Esophagus muscularis mucosa (tissue), 4 donors: ENCODE data around the gene NFKB2. TPM values are rescaled to one million over a fixed set of nuclear protein-coding genes. Genes with fewer than 3 reads are reported as not detected.

Experiments
- DNase-seq: peaks from one replicate; pipeline ENCODE4 v3.0.0-alpha.2; 2017; ENCODE audit errors: extremely low spot score
- H3K27ac ChIP-seq, 4 donors: fragments of 200-600 bp; sonication (generic); replicated peaks in 1 of 4; 1 replicate in 3 of 4; 2 replicates in 1 of 4; pipeline ENCODE4 v1.5.1; 2016 to 2019; ENCODE audit warnings: mild to moderate bottlenecking in 1 of 4
- H3K27me3 ChIP-seq, 4 donors: fragments of 200-600 bp; sonication (generic); one replicate each; pipeline versions ENCODE4 v1.5.1 to v1.6.0; 2016 to 2019
- H3K36me3 ChIP-seq, 4 donors: fragments of 200-600 bp; sonication (generic); one replicate each; pipeline ENCODE4 v1.5.1; 2016 to 2019
- H3K4me1 ChIP-seq, 4 donors: fragments of 200-600 bp; sonication (generic); one replicate each; pipeline ENCODE4 v1.5.1; 2016 to 2019
- H3K4me3 ChIP-seq, 4 donors: fragments of 200-600 bp; sonication (generic); 1 replicate in 2 of 4; 2 replicates in 2 of 4; pipeline ENCODE4 v1.5.1; 2016 to 2019; ENCODE audit warnings: mild to moderate bottlenecking in 4 of 4, moderate library complexity in 1 of 4
- H3K9me3 ChIP-seq, 4 donors: fragments of 200-600 bp; sonication (generic); 1 replicate in 3 of 4; 2 replicates in 1 of 4; pipeline ENCODE4 v1.5.1; 2016 to 2019
- EP300 ChIP-seq: sonication (generic); formaldehyde crosslinking; IDR thresholded peaks from one replicate; pipeline ENCODE4 v1.6.1; 2017; ENCODE audit warnings: antibody characterized with exemption
- POLR2A ChIP-seq: fragments of 450-650 bp; IDR thresholded peaks from one replicate; pipeline ENCODE4 v1.6.1; 2017; ENCODE audit warnings: antibody characterized with exemption, moderate library complexity, mild to moderate bottlenecking, low read depth
- POLR2AphosphoS5 ChIP-seq, 2 donors: sonication (generic); formaldehyde crosslinking; IDR thresholded peaks; one replicate each; pipeline ENCODE4 v1.6.1; 2017; ENCODE audit warnings: antibody characterized with exemption in 2 of 2
- WGBS: methylation state at CpG from one replicate; pipeline ENCODE4 v1.1.5; 2018; 5-methylcytosine and 5-hydroxymethylcytosine counted together
- intact Hi-C: fragments of 100-400 bp; cut with DNase I; formaldehyde crosslinking; loops from one replicate; pipeline ENCODE4 v1.15.1; 2023
- small RNA-seq, 3 donors: library from RNA; depleted of rRNA; stranded (forward); fragments of <200 nt; gene quantifications; one replicate each; pipeline ENCODE3, GENCODE V24; 2016
- total RNA-seq, 4 donors: library from RNA; depleted of rRNA; stranded (reverse); fragments of >200 nt; gene quantifications; one replicate each; pipeline versions ENCODE4 v1.1.0 to v1.2.1, GENCODE V29; 2016
- TF ChIP-seq, protein P1 (sequence below), 3 experiments: fragments of 200-600 bp in 2 of 3; fragments of 450-650 bp in 1 of 3; sonication (generic) in 2 of 3; IDR thresholded peaks; one replicate each; pipeline ENCODE4 v1.5.1; 2017 to 2019; ENCODE audit warnings: antibody characterized with exemption in 3 of 3, mild to moderate bottlenecking in 2 of 3, moderate library complexity in 1 of 3

NFKB2 gene
- total RNA-seq, 4 donors from 2014 or later = 18.7 to 47.0 (median 41.2) TPM

DNA sequence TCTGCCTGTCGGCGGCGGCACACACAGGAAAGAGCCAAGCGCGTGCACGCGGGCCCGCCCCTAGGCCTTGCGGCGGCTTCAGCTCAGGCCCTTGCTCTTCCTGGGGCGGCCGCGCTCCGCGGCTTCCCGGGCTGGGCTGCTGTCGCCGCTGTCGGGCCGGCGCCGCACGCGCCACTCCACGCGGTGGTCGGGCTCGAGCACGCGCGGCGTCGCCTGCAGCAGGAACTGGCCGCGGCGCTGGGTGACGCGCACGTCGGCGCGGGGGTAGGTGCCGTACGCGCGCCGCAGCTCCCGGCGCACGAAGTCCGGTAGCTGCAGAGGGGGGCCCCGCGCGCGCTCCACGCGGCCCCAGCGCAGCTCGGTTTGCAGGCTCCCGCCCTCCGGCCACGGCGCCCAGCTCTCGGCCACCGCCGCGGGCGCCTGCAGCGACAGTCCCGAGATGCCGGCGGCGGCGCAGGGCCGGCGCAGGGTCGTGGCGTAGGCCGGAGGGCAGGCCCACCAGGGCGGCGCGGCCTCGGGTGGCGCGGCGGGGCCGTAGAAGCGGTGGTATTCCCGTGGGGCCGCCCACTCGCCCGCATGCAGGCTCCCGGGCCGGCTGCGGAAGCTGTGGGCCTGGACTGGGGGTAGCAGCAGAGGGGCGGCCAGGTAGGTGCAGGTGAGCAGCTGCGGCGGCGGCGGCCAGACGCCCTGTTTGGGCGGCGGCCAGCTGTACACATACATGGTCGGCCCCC, 55.0 kb downstream of the NFKB2 start:
- no peaks in the 10 kb centered on the region for H3K27me3 ChIP-seq
- peaks cover 5 to 32% (median 21%) of the 10 kb centered on the region in 4 donors for H3K4me1 ChIP-seq
- H3K27ac ChIP-seq = peak overlapping the region; percentile 80 to 90 (median 86)
- intact Hi-C loops = no loop called here
- no peak for DNase-seq
- TF ChIP-seq EP300 = no peak
- TF ChIP-seq, protein P1, sequence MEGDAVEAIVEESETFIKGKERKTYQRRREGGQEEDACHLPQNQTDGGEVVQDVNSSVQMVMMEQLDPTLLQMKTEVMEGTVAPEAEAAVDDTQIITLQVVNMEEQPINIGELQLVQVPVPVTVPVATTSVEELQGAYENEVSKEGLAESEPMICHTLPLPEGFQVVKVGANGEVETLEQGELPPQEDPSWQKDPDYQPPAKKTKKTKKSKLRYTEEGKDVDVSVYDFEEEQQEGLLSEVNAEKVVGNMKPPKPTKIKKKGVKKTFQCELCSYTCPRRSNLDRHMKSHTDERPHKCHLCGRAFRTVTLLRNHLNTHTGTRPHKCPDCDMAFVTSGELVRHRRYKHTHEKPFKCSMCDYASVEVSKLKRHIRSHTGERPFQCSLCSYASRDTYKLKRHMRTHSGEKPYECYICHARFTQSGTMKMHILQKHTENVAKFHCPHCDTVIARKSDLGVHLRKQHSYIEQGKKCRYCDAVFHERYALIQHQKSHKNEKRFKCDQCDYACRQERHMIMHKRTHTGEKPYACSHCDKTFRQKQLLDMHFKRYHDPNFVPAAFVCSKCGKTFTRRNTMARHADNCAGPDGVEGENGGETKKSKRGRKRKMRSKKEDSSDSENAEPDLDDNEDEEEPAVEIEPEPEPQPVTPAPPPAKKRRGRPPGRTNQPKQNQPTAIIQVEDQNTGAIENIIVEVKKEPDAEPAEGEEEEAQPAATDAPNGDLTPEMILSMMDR (IDR thresholded peaks at IDR 0.05) = no peak
- no peak for TF ChIP-seq POLR2A
- TF ChIP-seq POLR2AphosphoS5 (IDR thresholded peaks at IDR 0.05) = peak in 1 of 2 donors; percentile 54
- WGBS = under 1% methylated on average over 22 of the region's 104 CpGs
- no peaks in the 10 kb centered on the region for H3K9me3 ChIP-seq
- peak overlapping the region; percentile 73 to 88 (median 80) for H3K4me3 ChIP-seq
- H3K36me3 ChIP-seq = peaks cover 0 to 10% (median 0%) of the 10 kb centered on the region in 4 donors

GRCh38 chr10:102451105-102451969, 55.8 kb downstream of the NFKB2 start, which contains the start of gene C10orf95:
C10orf95 (minus strand) TSS chr10:102451543; CDS start chr10:102451093, 450 bp downstream.
- Histone ChIP-seq H3K27ac (peak within 1 kb of the TSS; percentile 80 to 90 (median 86)), H3K4me3 (peak within 1 kb of the TSS; percentile 73 to 88 (median 80)), H3K4me1 (peaks cover 5 to 32% (median 21%) of the 10 kb centered on the region in 4 donors), H3K27me3 (no peaks in the 10 kb centered on the region), H3K9me3 (no peaks in the 10 kb centered on the region), H3K36me3 (peaks cover 0 to 10% (median 0%) of the 10 kb centered on the region in 4 donors)
- intact Hi-C loops = no loop called here
- DNase-seq = no peak
- 34% methylated on average over 26 of the region's 28 CpGs for WGBS
- TF ChIP-seq EP300 (no peak), POLR2AphosphoS5 (IDR thresholded peaks at IDR 0.05) (no peak), POLR2A (no peak)
- TF ChIP-seq, protein P1 (IDR thresholded peaks at IDR 0.05) = no peak

Small RNAs within 50 kb of the gene (small RNA-seq; reads per million reads assigned to genes)
- gene MIR146B = 292 to 827 (median 516) reads per million in 3 donors

Other genes with a start within 250 kb of the NFKB2 start
- 10 to 100 TPM; 28.7 to 83.8 (median 48.5) TPM for gene NOLC1, start 243.3 kb upstream of the NFKB2 start, total RNA-seq
- under 1 TPM in 1 of 4 donors, not detected in 3; 0.19 TPM for gene ELOVL3, start 169.4 kb upstream of the NFKB2 start, total RNA-seq
- not detected for gene PITX3, start 154.2 kb upstream of the NFKB2 start, total RNA-seq
- gene GBF1, start 150.2 kb upstream of the NFKB2 start, total RNA-seq = 10 to 100 TPM; 33.1 to 52.4 (median 40.0) TPM
- 100 to 1,000 TPM in 2 of 4 donors, 10 to 100 TPM in 2; 88.0 to 268 (median 108) TPM for gene PSD, start 23.1 kb downstream of the NFKB2 start, total RNA-seq
- 10 to 100 TPM; 19.5 to 45.9 (median 29.0) TPM for gene FBXL15, start 25.1 kb downstream of the NFKB2 start, total RNA-seq
- 10 to 100 TPM; 61.0 to 92.7 (median 71.2) TPM for gene CUEDC2, start 36.9 kb downstream of the NFKB2 start, total RNA-seq
- gene C10orf95, start 55.8 kb downstream of the NFKB2 start, total RNA-seq = 1 to 10 TPM in 1 of 4 donors, not detected in 3; 1.0 TPM
- 100 to 1,000 TPM; 164 to 283 (median 229) TPM for gene ACTR1A, start 107.0 kb downstream of the NFKB2 start, total RNA-seq
- gene SUFU, start 108.3 kb downstream of the NFKB2 start, total RNA-seq = 10 to 100 TPM in 2 of 4 donors, 1 to 10 TPM in 2; 5.0 to 11.7 (median 10.1) TPM
- 100 to 1,000 TPM; 103 to 170 (median 159) TPM for gene TRIM8, start 248.8 kb downstream of the NFKB2 start, total RNA-seq